ENCODE data around the gene HSD17B7. TPM values are rescaled to one million over a fixed set of nuclear protein-coding genes. Genes with fewer than 3 reads are reported as not detected.

Gene HSD17B7
- total and polyA plus RNA-seq, 2 donors (not counting 1 experiment from before 2014, with no cell fraction given): 38.9 to 41.5 TPM

DNA sequence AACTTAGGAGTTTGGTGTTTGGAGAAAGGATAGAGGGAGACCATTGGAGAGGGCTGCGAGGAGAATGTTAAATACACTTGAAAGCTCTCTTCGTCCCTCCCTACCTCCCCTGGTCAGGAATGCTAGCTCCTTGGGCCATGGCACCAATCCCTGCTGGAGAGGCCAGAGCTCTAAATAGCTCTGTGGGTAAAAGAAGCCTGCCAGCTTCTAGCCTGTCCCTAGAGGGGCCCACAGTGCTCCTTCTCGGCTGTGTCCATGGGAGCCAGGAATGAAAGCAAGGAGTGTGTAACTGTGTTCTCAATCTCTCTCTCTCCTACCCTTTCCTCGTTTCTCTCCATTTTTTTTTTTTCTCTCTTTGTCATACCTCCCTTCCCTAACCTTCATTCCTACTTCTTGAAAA, 70.6 kb downstream of the HSD17B7 start, which contains the start of gene CCDC190:
Gene CCDC190, minus strand, starts transcription at position 75 of the 400 bp plus-strand sequence. CDS start 1,529 bp downstream, outside the sequence.
- no peak within 1 kb of the TSS for H3K9ac ChIP-seq (ENCODE audit: low read length)
- H3K36me3 ChIP-seq (replicated peaks in 1 of 2; ENCODE audit: control extremely low read depth in 1 of 2, control insufficient read depth in 1 of 2, extremely low read depth in 1 of 2, insufficient read depth in 2 of 2, low read length in 1 of 2): no peaks in the 10 kb centered on the region
- no peak for TF ChIP-seq EZH2 (IDR thresholded peaks at IDR 0.05; ENCODE audit: borderline replicate concordance, insufficient read depth, low read depth, low read length, poor library complexity, severe bottlenecking)
- TF ChIP-seq, protein P1, sequence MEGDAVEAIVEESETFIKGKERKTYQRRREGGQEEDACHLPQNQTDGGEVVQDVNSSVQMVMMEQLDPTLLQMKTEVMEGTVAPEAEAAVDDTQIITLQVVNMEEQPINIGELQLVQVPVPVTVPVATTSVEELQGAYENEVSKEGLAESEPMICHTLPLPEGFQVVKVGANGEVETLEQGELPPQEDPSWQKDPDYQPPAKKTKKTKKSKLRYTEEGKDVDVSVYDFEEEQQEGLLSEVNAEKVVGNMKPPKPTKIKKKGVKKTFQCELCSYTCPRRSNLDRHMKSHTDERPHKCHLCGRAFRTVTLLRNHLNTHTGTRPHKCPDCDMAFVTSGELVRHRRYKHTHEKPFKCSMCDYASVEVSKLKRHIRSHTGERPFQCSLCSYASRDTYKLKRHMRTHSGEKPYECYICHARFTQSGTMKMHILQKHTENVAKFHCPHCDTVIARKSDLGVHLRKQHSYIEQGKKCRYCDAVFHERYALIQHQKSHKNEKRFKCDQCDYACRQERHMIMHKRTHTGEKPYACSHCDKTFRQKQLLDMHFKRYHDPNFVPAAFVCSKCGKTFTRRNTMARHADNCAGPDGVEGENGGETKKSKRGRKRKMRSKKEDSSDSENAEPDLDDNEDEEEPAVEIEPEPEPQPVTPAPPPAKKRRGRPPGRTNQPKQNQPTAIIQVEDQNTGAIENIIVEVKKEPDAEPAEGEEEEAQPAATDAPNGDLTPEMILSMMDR (IDR thresholded peaks at IDR 0.05): no peak
- H2AFZ ChIP-seq (ENCODE audit: insufficient read depth, low read depth, low read length, poor library complexity, severe bottlenecking): no peak within 1 kb of the TSS
- no peaks in the 10 kb centered on the region for H3K79me2 ChIP-seq (ENCODE audit: control insufficient read depth, insufficient read depth, low read length)
- no peaks in the 10 kb centered on the region for H3K4me1 Mint-ChIP-seq
- no peak within 1 kb of the TSS for H3K4me3 Mint-ChIP-seq
- no peaks in the 10 kb centered on the region for H3K4me1 ChIP-seq (ENCODE audit: control insufficient read depth in 2 of 2, insufficient read depth in 2 of 2, low read length in 2 of 2)
- WGBS (ENCODE audit: insufficient coverage): 72% methylated on average over 2 of the region's 4 CpGs
- no peak within 1 kb of the TSS for H3K4me2 ChIP-seq (replicated peaks; ENCODE audit: low read depth, low read length, poor library complexity, severe bottlenecking)
- intact Hi-C loops (cut with micrococcal nuclease): no loop called here
- peaks cover 28% of the 10 kb centered on the region for H3K27me3 Mint-ChIP-seq
- peaks cover 0 to 1% (median 0%) of the 10 kb centered on the region in 3 donors for H3K9me3 ChIP-seq (ENCODE audit: control extremely low read depth in 1 of 3, control insufficient read depth in 2 of 3, insufficient read depth in 1 of 3, low read length in 2 of 3)
- CTCF ChIA-PET: interaction anchor here (1.6 to 5.5 kb wide), 2 partner anchors 11 to 13 kb away, joined by 4 to 37 read pairs; no protein-coding TSS in a partner anchor
- no peaks in the 10 kb centered on the region for H4K20me1 ChIP-seq (ENCODE audit: control insufficient read depth, insufficient read depth, low read length, poor library complexity, severe bottlenecking)
- H3K9me3 Mint-ChIP-seq (ENCODE audit: insufficient read depth): no peaks in the 10 kb centered on the region
- H3K4me3 ChIP-seq (ENCODE audit: control extremely low read depth in 1 of 5, extremely low read depth in 1 of 5, insufficient read depth in 1 of 5, low read depth in 2 of 5, low read length in 4 of 5): no peak within 1 kb of the TSS
- no peak within 1 kb of the TSS for H3K27ac Mint-ChIP-seq
- DNase-seq (no peak), ATAC-seq (ENCODE audit: low read depth) (no peak)
- no peak within 1 kb of the TSS for H3K27ac ChIP-seq (ENCODE audit: low read length in 2 of 2)
- H3K27me3 ChIP-seq (replicated peaks in 1 of 4; ENCODE audit: control extremely low read depth in 1 of 4, control insufficient read depth in 3 of 4, insufficient read depth in 4 of 4, low read length in 3 of 4): peaks cover 0 to 9% (median 7%) of the 10 kb centered on the region in 4 experiments
- POLR2A ChIA-PET: no interaction called here

DNA sequence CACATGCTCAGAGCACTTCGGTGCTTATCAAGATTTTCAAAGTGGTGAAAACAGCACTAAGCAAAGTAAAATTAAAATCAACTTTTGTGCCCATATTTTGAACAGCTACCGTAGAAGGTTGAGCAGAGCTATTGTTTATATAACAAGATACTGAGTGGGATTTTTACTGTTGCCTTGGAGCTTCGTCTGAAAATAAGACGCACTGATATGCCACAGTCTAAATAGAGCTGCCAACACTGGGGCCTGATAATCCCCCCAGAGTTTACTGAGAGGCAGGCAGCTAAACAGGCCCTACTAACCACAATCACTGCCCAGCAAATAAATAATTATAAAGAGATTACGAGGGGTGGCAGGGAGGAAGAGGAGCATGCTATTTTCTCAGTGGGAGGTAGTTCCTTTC, 71.1 kb downstream of the HSD17B7 start:
- no peak overlapping the region for H3K27ac ChIP-seq (ENCODE audit: low read length in 2 of 2)
- ATAC-seq (ENCODE audit: low read depth) (no peak), DNase-seq (no peak)
- H3K4me1 Mint-ChIP-seq: no peaks in the 10 kb centered on the region
- ChIA-PET POLR2A (no interaction called here), CTCF (interaction anchor here (1.2 kb wide), 1 partner anchor 15 kb away, joined by 3 read pairs; no protein-coding TSS in a partner anchor)
- H3K4me3 Mint-ChIP-seq: no peak overlapping the region
- TF ChIP-seq, protein P1 (IDR thresholded peaks at IDR 0.05): no peak
- no peak for TF ChIP-seq EZH2 (IDR thresholded peaks at IDR 0.05; ENCODE audit: borderline replicate concordance, insufficient read depth, low read depth, low read length, poor library complexity, severe bottlenecking)
- H3K79me2 ChIP-seq (ENCODE audit: control insufficient read depth, insufficient read depth, low read length): no peaks in the 10 kb centered on the region
- intact Hi-C loops (cut with micrococcal nuclease): no loop called here
- H3K27me3 ChIP-seq (replicated peaks in 1 of 4; ENCODE audit: control extremely low read depth in 1 of 4, control insufficient read depth in 3 of 4, insufficient read depth in 4 of 4, low read length in 3 of 4): peaks cover 0 to 9% (median 7%) of the 10 kb centered on the region in 4 experiments
- H3K4me3 ChIP-seq (ENCODE audit: control extremely low read depth in 1 of 5, extremely low read depth in 1 of 5, insufficient read depth in 1 of 5, low read depth in 2 of 5, low read length in 4 of 5): no peak overlapping the region
- whole genome bisulfite sequencing (ENCODE audit: insufficient coverage): no CpG with 5 or more reads among the region's 5 CpGs
- no peaks in the 10 kb centered on the region for H3K36me3 ChIP-seq (replicated peaks in 1 of 2; ENCODE audit: control extremely low read depth in 1 of 2, control insufficient read depth in 1 of 2, extremely low read depth in 1 of 2, insufficient read depth in 2 of 2, low read length in 1 of 2)
- H3K9me3 Mint-ChIP-seq (ENCODE audit: insufficient read depth): no peaks in the 10 kb centered on the region
- H3K9me3 ChIP-seq (ENCODE audit: control extremely low read depth in 1 of 3, control insufficient read depth in 2 of 3, insufficient read depth in 1 of 3, low read length in 2 of 3): peaks cover 0 to 1% (median 0%) of the 10 kb centered on the region in 3 donors
- H4K20me1 ChIP-seq (ENCODE audit: control insufficient read depth, insufficient read depth, low read length, poor library complexity, severe bottlenecking): no peaks in the 10 kb centered on the region
- H3K4me1 ChIP-seq (ENCODE audit: control insufficient read depth in 2 of 2, insufficient read depth in 2 of 2, low read length in 2 of 2): no peaks in the 10 kb centered on the region
- H2AFZ ChIP-seq (ENCODE audit: insufficient read depth, low read depth, low read length, poor library complexity, severe bottlenecking): no peak overlapping the region
- no peak overlapping the region for H3K27ac Mint-ChIP-seq
- no peak overlapping the region for H3K9ac ChIP-seq (ENCODE audit: low read length)
- H3K27me3 Mint-ChIP-seq: peaks cover 28% of the 10 kb centered on the region
- no peak overlapping the region for H3K4me2 ChIP-seq (replicated peaks; ENCODE audit: low read depth, low read length, poor library complexity, severe bottlenecking)

All from B cell (primary cell).